Measurements from ENCODE around the gene SNX32.
A peak's percentile ranks its signal among the peaks of the same experiment; 100 is the strongest.

The SNX32 gene

GRCh38 chr11:65833297-65834030, at the start of gene SNX32:
SNX32 (plus strand) TSS chr11:65833963; CDS start chr11:65834066, 103 bp downstream.
- DNase-seq (ENCODE audit: extremely low read depth, low read depth) = peak; percentile 71
- TF ChIP-seq CTCF (IDR thresholded peaks at IDR 0.05; ENCODE audit: low read depth, low read length) = no peak

GRCh38 chr11:65785319-65786007, 48.3 kb upstream of the SNX32 start:
- no peak for TF ChIP-seq CTCF (IDR thresholded peaks at IDR 0.05; ENCODE audit: low read depth, low read length)
- DNase-seq (ENCODE audit: extremely low read depth, low read depth) = no peak

- no peak for DNase-seq (ENCODE audit: extremely low read depth, low read depth)
Measured at GRCh38 chr11:65786008-65786785, 47.6 kb upstream of the SNX32 start.

GRCh38 chr11:65786786-65787636, 46.8 kb upstream of the SNX32 start, which contains the start of gene OVOL1:
OVOL1 (plus strand) TSS chr11:65787063; CDS start chr11:65787374, 311 bp downstream.
- DNase-seq (ENCODE audit: extremely low read depth, low read depth) = no peak
- TF ChIP-seq CTCF (IDR thresholded peaks at IDR 0.05; ENCODE audit: low read depth, low read length) = no peak

More at GRCh38 chr11:65786008-65786785, 47.6 kb upstream of the SNX32 start:
- TF ChIP-seq CTCF (IDR thresholded peaks at IDR 0.05; ENCODE audit: low read depth, low read length) = no peak

- no peak for DNase-seq (ENCODE audit: extremely low read depth, low read depth)
- TF ChIP-seq CTCF (IDR thresholded peaks at IDR 0.05; ENCODE audit: low read depth, low read length) = no peak
Measured at GRCh38 chr11:65787649-65788622, 45.8 kb upstream of the SNX32 start.

GRCh38 chr11:65788821-65789220, 44.9 kb upstream of the SNX32 start:
- no peak for DNase-seq (ENCODE audit: extremely low read depth, low read depth)
- TF ChIP-seq CTCF (IDR thresholded peaks at IDR 0.05; ENCODE audit: low read depth, low read length) = no peak
